Glutamatergic neuron (in vitro differentiated cells): ENCODE measurements around the gene LIN52. TPM values are rescaled to one million over a fixed set of nuclear protein-coding genes. Genes with fewer than 3 reads are reported as not detected.

Experiments
- DNase-seq: peaks from one replicate; pipeline ENCODE4 v3.0.0; 2022
- H3K27ac Mint-ChIP-seq: one replicate; pipeline ENCODE4 v1.8.0; 2020; ENCODE audit warnings: mild to moderate bottlenecking, mixed read lengths, inconsistent platforms; ENCODE audit not compliant: unreplicated experiment
- H3K27me3 Mint-ChIP-seq: one replicate; pipeline ENCODE4 v1.8.0; 2020; ENCODE audit warnings: mild to moderate bottlenecking, moderate library complexity, mixed read lengths, inconsistent platforms; ENCODE audit not compliant: unreplicated experiment
- H3K36me3 Mint-ChIP-seq: one replicate; pipeline ENCODE4 v1.8.0; 2020; ENCODE audit warnings: mild to moderate bottlenecking, mixed read lengths, inconsistent platforms; ENCODE audit not compliant: unreplicated experiment
- H3K4me1 Mint-ChIP-seq: one replicate; pipeline ENCODE4 v1.8.0; 2020; ENCODE audit warnings: mild to moderate bottlenecking, low read depth, mixed read lengths, inconsistent platforms; ENCODE audit not compliant: unreplicated experiment
- H3K4me3 Mint-ChIP-seq: one replicate; pipeline ENCODE4 v1.8.0; 2020; ENCODE audit warnings: mild to moderate bottlenecking, mixed read lengths, inconsistent platforms; ENCODE audit not compliant: unreplicated experiment
- H3K9me3 Mint-ChIP-seq: one replicate; pipeline ENCODE4 v1.8.0; 2020; ENCODE audit warnings: mild to moderate bottlenecking, moderate library complexity, mixed read lengths, inconsistent platforms; ENCODE audit not compliant: unreplicated experiment
- CTCF ChIP-seq: fragments of 200-600 bp; sonication (generic); IDR thresholded peaks from one replicate; pipeline ENCODE4 v1.5.0; 2021; ENCODE audit not compliant: partially characterized antibody, unreplicated experiment
- total RNA-seq: library from RNA; stranded (reverse); fragmentation: NEBNext Ultra II Directional; extraction: Animal tissue kit (Norgen Biotek cat#: 25700); gene quantifications from one replicate; pipeline ENCODE4 v1.2.1, GENCODE V29; 2021; ENCODE audit not compliant: unreplicated experiment

The LIN52 gene
- total RNA-seq, 1 donor from 2014 or later: 4.5 TPM

- H3K9me3 Mint-ChIP-seq: no peaks in the 10 kb centered on the region
- H3K4me1 Mint-ChIP-seq: peaks cover 6% of the 10 kb centered on the region
- no peaks in the 10 kb centered on the region for H3K36me3 Mint-ChIP-seq
- TF ChIP-seq CTCF: no peak
- peaks cover 4% of the 10 kb centered on the region for H3K27me3 Mint-ChIP-seq
- DNase-seq: no peak
- no peak overlapping the region for H3K4me3 Mint-ChIP-seq
- H3K27ac Mint-ChIP-seq: no peak overlapping the region
These were observed 123.2 kb downstream of the LIN52 start for GRCh38 chr14:74207943-74208342.

- Mint-ChIP-seq H3K36me3 (no peaks in the 10 kb centered on the region), H3K27me3 (peaks cover 6% of the 10 kb centered on the region), H3K9me3 (no peaks in the 10 kb centered on the region), H3K27ac (no peak overlapping the region), H3K4me3 (no peak overlapping the region), H3K4me1 (peaks cover 4% of the 10 kb centered on the region)
- no peak for DNase-seq
- no peak for TF ChIP-seq CTCF
These were observed 123.9 kb downstream of the LIN52 start for GRCh38 chr14:74208642-74209041.

GRCh38 chr14:74211945-74212580 is 127.3 kb downstream of the LIN52 start:
- H3K27ac Mint-ChIP-seq: no peak overlapping the region
- H3K9me3 Mint-ChIP-seq: no peaks in the 10 kb centered on the region
- H3K4me1 Mint-ChIP-seq: no peaks in the 10 kb centered on the region
- H3K27me3 Mint-ChIP-seq: peaks cover 7% of the 10 kb centered on the region
- no peak for TF ChIP-seq CTCF
- no peak overlapping the region for H3K4me3 Mint-ChIP-seq
- no peaks in the 10 kb centered on the region for H3K36me3 Mint-ChIP-seq
- DNase-seq: no peak

GRCh38 chr14:74213907-74214803 is 129.4 kb downstream of the LIN52 start:
- no peak overlapping the region for H3K4me3 Mint-ChIP-seq
- H3K36me3 Mint-ChIP-seq: no peaks in the 10 kb centered on the region
- H3K4me1 Mint-ChIP-seq: no peaks in the 10 kb centered on the region
- no peak for DNase-seq
- TF ChIP-seq CTCF: no peak
- no peak overlapping the region for H3K27ac Mint-ChIP-seq
- no peaks in the 10 kb centered on the region for H3K9me3 Mint-ChIP-seq
- peaks cover 7% of the 10 kb centered on the region for H3K27me3 Mint-ChIP-seq

- H3K27ac Mint-ChIP-seq: no peak overlapping the region
These were observed 131.9 kb downstream of the LIN52 start for GRCh38 chr14:74216671-74217070.

More at GRCh38 chr14:74216671-74217070, 131.9 kb downstream of the LIN52 start:
- no peak for TF ChIP-seq CTCF
- Mint-ChIP-seq H3K9me3 (no peaks in the 10 kb centered on the region), H3K27me3 (peaks cover 12% of the 10 kb centered on the region), H3K36me3 (no peaks in the 10 kb centered on the region), H3K4me1 (no peaks in the 10 kb centered on the region), H3K4me3 (no peak overlapping the region)
- DNase-seq: no peak
